Lung (tissue), 12 donors: ENCODE measurements around the gene MORF4L2. TPM values are rescaled to one million over a fixed set of nuclear protein-coding genes. Genes with fewer than 3 reads are reported as not detected.

Experiments used
- ATAC-seq: fragments of 200-7000 bp; cut with Tn5 transposase; one replicate; pipeline ENCODE4 v1.9.1; 2020; ENCODE audit warnings: moderate number of reproducible peaks; ENCODE audit not compliant: insufficient read depth, low FRiP score
- DNase-seq, 3 donors: peaks; one replicate each; pipeline ENCODE4 v3.0.0-alpha.2; 2013 to 2017
- H3K27ac ChIP-seq, 2 donors: one replicate each; pipeline ENCODE4 v1.5.1; 2013; ENCODE audit warnings: mild to moderate bottlenecking in 2 of 2, moderate library complexity in 2 of 2, control low read depth in 1 of 2, inconsistent platforms in 1 of 2, low read depth in 1 of 2, low read length in 1 of 2
- H3K27me3 ChIP-seq, 3 donors: one replicate each; pipeline ENCODE4 v1.5.1; 2013; ENCODE audit warnings: low read length in 2 of 3; ENCODE audit not compliant: control insufficient read depth in 3 of 3, insufficient read depth in 3 of 3
- H3K36me3 ChIP-seq, 4 donors: one replicate each; pipeline ENCODE4 v1.5.1; 2013; ENCODE audit warnings: low read length in 4 of 4, mild to moderate bottlenecking in 1 of 4, moderate library complexity in 1 of 4; ENCODE audit not compliant: control insufficient read depth in 4 of 4, insufficient read depth in 4 of 4
- H3K4me1 ChIP-seq, 5 donors: one replicate each; pipeline ENCODE4 v1.5.1; 2013; ENCODE audit warnings: low read length in 5 of 5, mild to moderate bottlenecking in 2 of 5, moderate library complexity in 1 of 5; ENCODE audit not compliant: control insufficient read depth in 5 of 5, insufficient read depth in 5 of 5
- H3K4me3 ChIP-seq: one replicate; pipeline ENCODE4 v1.5.1; 2013; ENCODE audit warnings: mild to moderate bottlenecking, control low read depth, moderate library complexity
- H3K9ac ChIP-seq, 2 donors: one replicate each; pipeline ENCODE4 v1.5.1; 2013; ENCODE audit warnings: low read length in 2 of 2, control low read depth in 1 of 2; ENCODE audit not compliant: insufficient read depth in 1 of 2
- H3K9me3 ChIP-seq, 4 donors: one replicate each; pipeline ENCODE4 v1.5.1; 2013; ENCODE audit warnings: low read length in 3 of 4, mild to moderate bottlenecking in 1 of 4, moderate library complexity in 1 of 4; ENCODE audit not compliant: control insufficient read depth in 4 of 4, insufficient read depth in 3 of 4
- WGBS, 2 donors: extraction: QIAGEN DNeasy Blood & Tissue Kit; methylation state at CpG; one replicate each; pipeline ENCODE4 v1.1.7; 2013; 5-methylcytosine and 5-hydroxymethylcytosine counted together
- polyA plus RNA-seq, 2 donors: library from polyadenylated mRNA; stranded (reverse); fragments of 200-250 nt; gene quantifications; one replicate each; pipeline ENCODE4 v1.2.1, GENCODE V29; 2013
- total RNA-seq, 2 donors: library from RNA; depleted of rRNA in 1 of 2; stranded (reverse); fragments of >200 nt in 1 of 2; gene quantifications; one replicate each; pipeline ENCODE4 v1.2.1, GENCODE V29; 2014 to 2021
- TF ChIP-seq, protein P1 (sequence below): IDR thresholded peaks from 2 replicates; pipeline ENCODE4 v1.5.1; 2012; ENCODE audit warnings: mild to moderate bottlenecking; ENCODE audit errors: control extremely low read depth, extremely low read depth
- donor health status: control.
- donor health status: control.
- donor health status: Bipolar disorder and iron deficiency.
- donor health status: healthy.
- donor health status: DM: yes; HTN: yes; CAD: no.

MORF4L2 gene
- total and polyA plus RNA-seq, 4 donors, result 180 to 321 (median 250) TPM

DNA sequence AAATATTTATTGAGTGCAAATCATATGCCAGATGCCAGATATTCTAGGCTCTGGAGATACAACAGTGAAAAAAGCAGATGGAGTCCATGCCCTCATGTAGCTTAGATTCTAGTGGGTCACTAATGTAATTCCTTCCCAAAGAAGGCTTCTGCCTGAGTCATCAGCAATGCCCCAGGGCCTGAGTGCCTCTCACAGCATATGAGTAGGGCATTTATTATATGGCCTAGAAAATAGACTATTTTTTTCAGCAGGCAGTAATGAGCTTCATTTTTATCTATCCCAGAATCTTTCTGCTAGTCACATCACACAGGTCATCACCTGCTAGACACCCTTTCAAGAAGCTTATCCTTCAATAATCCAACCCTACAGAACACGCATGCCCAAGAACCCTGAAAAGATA lies 46.5 kb upstream of the MORF4L2 start:
- 92 to 94% methylated on average over 1 of the region's 1 CpG for WGBS, 2 donors
- H3K4me3 ChIP-seq, result no peak overlapping the region
- peaks cover 0 to 4% (median 0%) of the 10 kb centered on the region in 5 donors for H3K4me1 ChIP-seq
- H3K27ac ChIP-seq, result no peak overlapping the region
- no peak overlapping the region for H3K9ac ChIP-seq
- DNase-seq, result no peak
- no peak for ATAC-seq
- H3K36me3 ChIP-seq, result no peaks in the 10 kb centered on the region
- H3K9me3 ChIP-seq, result no peaks in the 10 kb centered on the region
- TF ChIP-seq, protein P1, sequence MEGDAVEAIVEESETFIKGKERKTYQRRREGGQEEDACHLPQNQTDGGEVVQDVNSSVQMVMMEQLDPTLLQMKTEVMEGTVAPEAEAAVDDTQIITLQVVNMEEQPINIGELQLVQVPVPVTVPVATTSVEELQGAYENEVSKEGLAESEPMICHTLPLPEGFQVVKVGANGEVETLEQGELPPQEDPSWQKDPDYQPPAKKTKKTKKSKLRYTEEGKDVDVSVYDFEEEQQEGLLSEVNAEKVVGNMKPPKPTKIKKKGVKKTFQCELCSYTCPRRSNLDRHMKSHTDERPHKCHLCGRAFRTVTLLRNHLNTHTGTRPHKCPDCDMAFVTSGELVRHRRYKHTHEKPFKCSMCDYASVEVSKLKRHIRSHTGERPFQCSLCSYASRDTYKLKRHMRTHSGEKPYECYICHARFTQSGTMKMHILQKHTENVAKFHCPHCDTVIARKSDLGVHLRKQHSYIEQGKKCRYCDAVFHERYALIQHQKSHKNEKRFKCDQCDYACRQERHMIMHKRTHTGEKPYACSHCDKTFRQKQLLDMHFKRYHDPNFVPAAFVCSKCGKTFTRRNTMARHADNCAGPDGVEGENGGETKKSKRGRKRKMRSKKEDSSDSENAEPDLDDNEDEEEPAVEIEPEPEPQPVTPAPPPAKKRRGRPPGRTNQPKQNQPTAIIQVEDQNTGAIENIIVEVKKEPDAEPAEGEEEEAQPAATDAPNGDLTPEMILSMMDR, result no peak
- peaks cover 0 to 56% (median 14%) of the 10 kb centered on the region in 3 donors for H3K27me3 ChIP-seq

DNA sequence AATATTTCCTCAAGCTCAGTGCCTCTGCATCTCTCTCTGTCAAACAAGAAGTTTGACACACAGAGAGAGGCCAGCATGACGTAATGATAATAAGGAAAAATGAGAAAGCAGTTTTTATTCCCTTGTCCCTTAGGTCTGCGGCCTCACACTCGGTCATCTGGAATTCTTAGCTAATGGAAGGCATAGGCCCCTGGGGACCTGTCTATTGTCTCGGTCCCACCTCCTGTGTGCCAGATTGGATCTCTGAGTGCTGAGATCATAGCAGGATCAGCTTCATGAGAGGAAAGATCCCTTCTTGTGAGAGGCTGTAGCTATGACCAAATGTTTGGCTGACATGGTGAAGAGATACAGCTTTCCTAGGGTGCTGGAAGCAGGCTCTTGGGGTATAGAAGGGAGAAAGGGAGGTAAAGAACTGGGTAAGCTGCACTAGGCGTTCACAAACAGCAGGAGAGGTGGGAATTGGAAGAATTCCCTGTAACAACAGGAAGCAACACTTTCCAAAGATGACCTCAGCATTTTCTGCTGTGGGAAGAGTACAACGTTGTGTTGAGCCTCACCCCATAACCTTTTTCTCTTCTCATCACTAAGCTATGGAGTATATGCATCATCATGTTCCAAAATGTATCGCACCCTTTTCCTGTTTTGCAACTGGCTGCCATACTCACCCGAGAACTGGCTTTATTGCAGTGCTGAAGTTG lies 44.4 kb upstream of the MORF4L2 start:
- Histone ChIP-seq H3K27ac (peak overlapping the region in 1 of 2 donors; percentile 12), H3K4me1 (peaks cover 0 to 4% (median 0%) of the 10 kb centered on the region in 5 donors), H3K9me3 (no peaks in the 10 kb centered on the region), H3K9ac (no peak overlapping the region), H3K36me3 (no peaks in the 10 kb centered on the region), H3K27me3 (peaks cover 0 to 48% (median 12%) of the 10 kb centered on the region in 3 donors), H3K4me3 (no peak overlapping the region)
- peak in 2 of 3 donors; percentile 24 to 63 for DNase-seq
- TF ChIP-seq, protein P1, result no peak
- 37 to 48% methylated on average over 8 of the region's 8 CpGs for WGBS, 2 donors
- no peak for ATAC-seq

DNA sequence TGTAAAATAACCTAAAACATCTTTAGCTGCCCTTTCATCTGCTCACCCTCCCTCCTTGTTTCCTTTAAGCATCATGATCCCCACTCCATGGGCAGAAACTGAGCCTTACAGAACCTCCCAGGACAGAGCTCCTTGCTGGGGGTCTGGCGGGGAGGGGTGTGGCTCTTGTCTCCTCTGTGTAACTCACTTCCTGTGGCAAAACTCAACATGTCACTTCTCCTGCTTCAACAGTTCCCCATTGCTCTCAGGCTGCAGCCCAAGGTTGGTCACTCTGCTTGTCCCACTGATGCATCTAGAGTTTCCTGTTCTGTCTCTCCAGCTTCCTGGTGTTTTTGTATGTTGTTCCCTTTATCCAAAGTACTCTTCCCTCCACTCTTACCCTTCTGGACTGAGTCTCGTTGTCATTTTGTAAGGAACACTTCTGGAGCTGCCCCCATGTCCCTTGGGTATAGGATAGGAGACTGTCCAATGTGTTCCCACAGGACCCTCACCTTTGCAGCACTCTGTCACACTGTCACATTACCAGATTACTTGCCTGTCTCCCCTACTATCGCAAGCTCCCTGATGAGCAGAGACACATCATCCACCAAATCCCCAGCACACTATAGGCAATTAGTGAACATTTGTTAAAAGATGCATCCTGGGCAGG lies 43.8 kb upstream of the MORF4L2 start:
- DNase-seq (no peak), ATAC-seq (no peak)
- Histone ChIP-seq H3K4me1 (peaks cover 0 to 4% (median 0%) of the 10 kb centered on the region in 5 donors), H3K4me3 (no peak overlapping the region), H3K36me3 (no peaks in the 10 kb centered on the region), H3K9ac (no peak overlapping the region), H3K27ac (no peak overlapping the region), H3K9me3 (no peaks in the 10 kb centered on the region), H3K27me3 (peaks cover 1 to 49% (median 16%) of the 10 kb centered on the region in 3 donors)
- 54 to 60% methylated on average over 3 of the region's 3 CpGs for WGBS, 2 donors
- TF ChIP-seq, protein P1, result no peak
